ENCODE data around the gene WDR64. TPM values are rescaled to one million over a fixed set of nuclear protein-coding genes. Genes with fewer than 3 reads are reported as not detected.

WDR64 gene
- total and polyA plus RNA-seq, 4 experiments from 2014 or later: 0.16 TPM; not detected in 3

DNA sequence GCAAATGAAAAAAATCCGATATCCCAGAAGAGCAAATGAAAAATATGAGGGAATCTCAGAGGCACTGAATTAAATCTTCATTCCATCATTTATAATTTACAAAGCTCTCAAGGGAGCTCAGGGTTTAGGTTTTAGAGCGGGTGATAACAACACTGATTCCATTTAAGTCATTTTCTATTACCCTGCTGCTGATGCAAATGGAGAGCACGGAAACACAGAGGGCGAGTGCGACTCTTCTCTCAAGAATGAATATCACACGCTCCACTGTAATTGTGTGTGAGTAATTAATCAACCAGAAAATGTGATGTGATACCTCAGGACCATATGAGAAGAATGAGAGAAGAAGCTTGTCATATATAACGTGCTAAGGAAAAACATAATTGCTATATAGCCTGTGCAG lies 34.7 kb upstream of the WDR64 start:
- DNase-seq: no peak
- ChIA-PET CTCF (ENCODE audit: partially characterized antibody) (interaction anchor here (0.9 to 1.3 kb wide), 3 partner anchors 9 to 381 kb away, joined by 3 to 5 read pairs (median 4); partner anchors contain the start of gene MAP1LC3C), POLR2A (ENCODE audit: partially characterized antibody) (no interaction called here)
- Histone ChIP-seq H3K27ac (ENCODE audit: low read depth, low read length) (no peak overlapping the region), H3K36me3 (ENCODE audit: insufficient read depth, low read length) (no peaks in the 10 kb centered on the region), H3K27me3 (ENCODE audit: insufficient read depth, low read length) (no peaks in the 10 kb centered on the region), H3K9me3 (ENCODE audit: control insufficient read depth in 1 of 2, low read length in 2 of 2) (no peaks in the 10 kb centered on the region), H3K4me1 (ENCODE audit: insufficient read depth, low read length) (no peaks in the 10 kb centered on the region), H3K4me3 (ENCODE audit: low read length in 2 of 2) (no peak overlapping the region)
- intact Hi-C loops (cut with micrococcal nuclease): no loop called here
- Mint-ChIP-seq H3K36me3 (no peaks in the 10 kb centered on the region), H3K9me3 (no peaks in the 10 kb centered on the region), H3K4me1 (no peaks in the 10 kb centered on the region), H3K27me3 (no peaks in the 10 kb centered on the region), H3K27ac (peak overlapping the region in 1 of 7 donors; percentile 5), H3K4me3 (no peak overlapping the region)

DNA sequence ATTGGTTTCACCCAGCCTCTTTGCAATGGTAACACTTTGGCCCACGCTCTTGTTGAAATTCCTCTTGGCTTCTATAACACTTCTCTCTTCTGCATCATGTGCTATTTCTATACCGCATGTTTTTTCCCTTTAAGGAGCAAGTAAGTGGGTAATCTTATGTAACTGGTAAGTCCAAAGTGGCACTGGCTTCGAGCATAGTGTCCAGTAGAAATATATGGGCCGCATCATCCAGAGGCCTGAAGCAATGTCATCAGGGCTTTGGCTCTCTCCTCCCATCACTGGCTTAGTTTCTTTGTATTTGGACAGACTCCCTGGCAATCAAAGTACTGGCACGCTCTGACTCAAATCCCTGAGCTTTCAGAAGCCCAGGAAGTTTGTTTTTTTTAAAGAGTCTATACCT lies 29.4 kb upstream of the WDR64 start:
- Mint-ChIP-seq H3K4me3 (no peak overlapping the region), H3K36me3 (no peaks in the 10 kb centered on the region), H3K4me1 (peaks cover 0 to 4% (median 1%) of the 10 kb centered on the region in 4 donors), H3K27ac (no peak overlapping the region), H3K9me3 (no peaks in the 10 kb centered on the region), H3K27me3 (no peaks in the 10 kb centered on the region)
- Histone ChIP-seq H3K4me3 (ENCODE audit: low read length in 2 of 2) (no peak overlapping the region), H3K27me3 (ENCODE audit: insufficient read depth, low read length) (no peaks in the 10 kb centered on the region), H3K36me3 (ENCODE audit: insufficient read depth, low read length) (no peaks in the 10 kb centered on the region), H3K27ac (ENCODE audit: low read depth, low read length) (no peak overlapping the region), H3K4me1 (ENCODE audit: insufficient read depth, low read length) (no peaks in the 10 kb centered on the region), H3K9me3 (ENCODE audit: control insufficient read depth in 1 of 2, low read length in 2 of 2) (no peaks in the 10 kb centered on the region)
- POLR2A ChIA-PET (ENCODE audit: partially characterized antibody): no interaction called here
- CTCF ChIA-PET (ENCODE audit: partially characterized antibody): interaction anchor here (1.0 to 5.6 kb wide), 2 partner anchors 11 to 12 kb away, joined by 3 to 71 read pairs; no protein-coding TSS in a partner anchor
- no peak for DNase-seq
- intact Hi-C loops (cut with micrococcal nuclease): no loop called here

DNA sequence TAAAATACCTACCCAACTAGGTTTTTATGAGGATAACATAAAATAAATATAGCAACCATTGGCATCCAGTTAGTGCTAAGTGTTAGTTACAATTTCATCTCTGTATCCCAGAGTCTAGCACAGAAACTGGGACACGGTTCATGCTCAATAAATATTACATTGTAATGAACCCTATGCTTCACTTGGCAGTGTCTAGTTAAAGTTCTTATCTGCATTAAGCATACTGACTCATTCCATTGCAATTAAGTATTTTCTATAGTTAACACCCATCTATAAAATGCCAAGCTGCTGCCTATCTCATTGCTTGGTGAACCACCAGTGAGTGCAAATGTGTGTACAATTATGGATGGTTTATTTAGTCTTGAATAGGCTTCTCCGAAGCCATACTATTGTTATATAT lies 27.1 kb upstream of the WDR64 start:
- ChIA-PET POLR2A (ENCODE audit: partially characterized antibody) (no interaction called here), CTCF (ENCODE audit: partially characterized antibody) (interaction anchor here (0.9 to 5.6 kb wide), 2 partner anchors 14 to 16 kb away, joined by 3 to 71 read pairs; partner anchors contain the start of genes CHML and OPN3)
- Histone ChIP-seq H3K4me1 (ENCODE audit: insufficient read depth, low read length) (peaks cover 7% of the 10 kb centered on the region), H3K9me3 (ENCODE audit: control insufficient read depth in 1 of 2, low read length in 2 of 2) (no peaks in the 10 kb centered on the region), H3K27ac (ENCODE audit: low read depth, low read length) (no peak overlapping the region), H3K36me3 (ENCODE audit: insufficient read depth, low read length) (no peaks in the 10 kb centered on the region), H3K4me3 (ENCODE audit: low read length in 2 of 2) (no peak overlapping the region), H3K27me3 (ENCODE audit: insufficient read depth, low read length) (no peaks in the 10 kb centered on the region)
- intact Hi-C loops (cut with micrococcal nuclease): no loop called here
- Mint-ChIP-seq H3K27ac (no peak overlapping the region), H3K9me3 (no peaks in the 10 kb centered on the region), H3K27me3 (no peaks in the 10 kb centered on the region), H3K36me3 (no peaks in the 10 kb centered on the region), H3K4me3 (no peak overlapping the region), H3K4me1 (peaks cover 8 to 12% (median 9%) of the 10 kb centered on the region in 4 donors)
- DNase-seq: no peak

DNA sequence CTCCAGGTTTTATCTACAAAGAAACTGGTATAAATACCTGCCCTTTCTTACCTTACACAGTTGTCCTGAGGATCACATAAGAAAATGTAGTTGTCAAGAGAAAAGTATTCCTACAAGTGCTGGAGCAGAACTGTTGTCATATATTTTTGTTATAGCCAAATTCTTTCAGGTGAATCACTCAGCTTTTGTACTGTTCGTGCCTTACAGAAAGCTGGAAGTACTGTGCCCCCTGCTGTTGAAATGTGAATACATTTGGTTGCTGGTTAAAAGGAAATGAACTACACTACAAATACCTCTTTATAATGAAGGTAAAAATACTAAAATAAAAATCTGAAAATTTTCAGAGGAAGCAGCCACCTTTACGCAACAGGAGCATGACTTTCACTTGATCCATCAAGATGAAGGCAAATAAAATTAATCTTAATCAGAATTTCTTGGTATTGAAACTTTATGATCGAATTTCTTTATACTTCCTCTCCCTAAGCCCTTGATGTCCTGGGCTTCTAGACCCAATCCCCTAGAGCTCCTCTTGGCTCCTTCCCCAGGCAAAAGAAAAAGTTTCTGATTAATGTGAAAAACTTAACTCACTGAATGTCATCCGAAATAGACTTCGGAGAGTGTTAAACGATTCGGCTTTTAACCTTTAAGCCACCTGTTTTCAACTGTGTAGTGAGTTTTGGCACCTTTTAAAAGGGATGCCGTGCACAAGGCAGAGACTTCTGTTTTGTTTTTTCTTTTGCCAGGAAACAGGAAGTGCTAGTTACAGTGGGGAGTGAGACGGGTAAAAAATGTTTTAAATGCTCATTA lies 24.4 kb upstream of the WDR64 start:
- ChIA-PET POLR2A (ENCODE audit: partially characterized antibody) (interaction anchor here (1.0 to 1.3 kb wide), 3 partner anchors 13 to 49 kb away, joined by 3 to 5 read pairs (median 4); partner anchors contain the start of genes CHML and OPN3), CTCF (ENCODE audit: partially characterized antibody) (interaction anchor here (0.7 to 5.6 kb wide), 15 partner anchors 10 to 393 kb away, joined by 3 to 71 read pairs (median 4); partner anchors contain the start of genes CHML, KMO, MAP1LC3C and OPN3)
- no peaks in the 10 kb centered on the region for H3K27me3 ChIP-seq (ENCODE audit: insufficient read depth, low read length)
- Mint-ChIP-seq H3K27ac (peak overlapping the region; percentile 60 to 88 (median 82)), H3K36me3 (peaks cover 1 to 3% of the 10 kb centered on the region in 2 donors), H3K27me3 (no peaks in the 10 kb centered on the region), H3K9me3 (no peaks in the 10 kb centered on the region), H3K4me3 (peak overlapping the region; percentile 30 to 82 (median 72)), H3K4me1 (peaks cover 8 to 12% (median 9%) of the 10 kb centered on the region in 4 donors)
- peak; percentile 43 to 63 (median 55) for DNase-seq
- H3K4me1 ChIP-seq (ENCODE audit: insufficient read depth, low read length): peaks cover 7% of the 10 kb centered on the region
- peak overlapping the region; percentile 7 for H3K27ac ChIP-seq (ENCODE audit: low read depth, low read length)
- H3K9me3 ChIP-seq (ENCODE audit: control insufficient read depth in 1 of 2, low read length in 2 of 2): no peaks in the 10 kb centered on the region
- H3K36me3 ChIP-seq (ENCODE audit: insufficient read depth, low read length): no peaks in the 10 kb centered on the region
- no peak overlapping the region for H3K4me3 ChIP-seq (ENCODE audit: low read length in 2 of 2)
- intact Hi-C loops (cut with micrococcal nuclease): loop anchor here (1.0 kb wide), 3 partner anchors 13 to 96 kb away; partner anchors contain the start of genes CHML and OPN3

DNA sequence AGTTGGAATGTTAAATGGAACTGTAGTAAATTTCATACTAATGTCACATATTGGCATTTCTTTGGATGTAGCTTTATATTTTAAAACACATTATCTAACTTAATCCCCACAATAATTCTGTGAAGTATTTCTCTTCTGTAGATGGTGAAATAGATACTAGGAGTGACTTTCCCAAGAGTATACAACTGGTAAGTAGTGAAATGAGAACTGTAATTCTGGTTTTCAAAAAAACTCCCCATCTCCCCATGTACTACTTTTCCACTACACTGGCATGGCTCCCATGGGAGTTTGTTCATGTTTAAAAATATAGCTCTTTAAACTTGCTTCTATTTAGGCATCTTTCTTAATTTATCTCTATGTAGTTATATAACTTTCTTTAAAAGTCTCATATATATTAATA lies 22.1 kb upstream of the WDR64 start:
- H3K4me1 ChIP-seq (ENCODE audit: insufficient read depth, low read length): peaks cover 7% of the 10 kb centered on the region
- ChIA-PET POLR2A (ENCODE audit: partially characterized antibody) (interaction anchor here (1.3 kb wide), 1 partner anchor 10 kb away, joined by 3 read pairs; the partner anchor contains the start of genes CHML and OPN3), CTCF (ENCODE audit: partially characterized antibody) (interaction anchor here (1.0 to 1.8 kb wide), 5 partner anchors 16 to 367 kb away, joined by 3 to 9 read pairs (median 4); partner anchors contain the start of gene KMO)
- H3K4me3 Mint-ChIP-seq: no peak overlapping the region
- intact Hi-C loops (cut with micrococcal nuclease): no loop called here
- no peak overlapping the region for H3K27ac Mint-ChIP-seq
- peaks cover 8 to 12% (median 10%) of the 10 kb centered on the region in 4 donors for H3K4me1 Mint-ChIP-seq
- no peaks in the 10 kb centered on the region for H3K9me3 ChIP-seq (ENCODE audit: control insufficient read depth in 1 of 2, low read length in 2 of 2)
- H3K9me3 Mint-ChIP-seq: no peaks in the 10 kb centered on the region
- no peak overlapping the region for H3K27ac ChIP-seq (ENCODE audit: low read depth, low read length)
- H3K36me3 Mint-ChIP-seq: peaks cover 5 to 11% of the 10 kb centered on the region in 2 donors
- no peaks in the 10 kb centered on the region for H3K27me3 Mint-ChIP-seq
- H3K27me3 ChIP-seq (ENCODE audit: insufficient read depth, low read length): no peaks in the 10 kb centered on the region
- DNase-seq: no peak
- H3K36me3 ChIP-seq (ENCODE audit: insufficient read depth, low read length): no peaks in the 10 kb centered on the region
- no peak overlapping the region for H3K4me3 ChIP-seq (ENCODE audit: low read length in 2 of 2)

DNA sequence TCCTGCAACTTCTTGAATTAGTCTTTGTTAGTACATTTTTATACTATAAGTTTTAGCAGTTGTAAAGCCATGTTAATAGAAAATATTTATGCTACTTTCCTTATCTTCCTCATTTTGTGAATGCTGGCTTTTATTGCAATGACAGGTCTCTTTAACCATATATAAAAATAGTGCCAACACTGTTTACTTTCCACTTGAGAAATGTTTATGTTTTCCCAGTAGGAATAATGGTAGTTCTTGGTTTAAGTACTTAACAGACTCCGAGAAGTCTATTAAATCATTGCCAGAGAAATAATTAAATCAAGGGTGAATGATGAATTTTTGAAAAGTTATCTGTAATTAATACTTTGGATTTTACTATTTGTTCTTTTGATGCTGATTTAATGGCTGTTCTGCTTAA lies 21.6 kb upstream of the WDR64 start:
- no peak for DNase-seq
- intact Hi-C loops (cut with micrococcal nuclease): no loop called here
- Histone ChIP-seq H3K27ac (ENCODE audit: low read depth, low read length) (no peak overlapping the region), H3K36me3 (ENCODE audit: insufficient read depth, low read length) (no peaks in the 10 kb centered on the region), H3K4me1 (ENCODE audit: insufficient read depth, low read length) (peaks cover 7% of the 10 kb centered on the region), H3K4me3 (ENCODE audit: low read length in 2 of 2) (no peak overlapping the region), H3K9me3 (ENCODE audit: control insufficient read depth in 1 of 2, low read length in 2 of 2) (no peaks in the 10 kb centered on the region), H3K27me3 (ENCODE audit: insufficient read depth, low read length) (no peaks in the 10 kb centered on the region)
- no peak overlapping the region for H3K4me3 Mint-ChIP-seq
- H3K27me3 Mint-ChIP-seq: no peaks in the 10 kb centered on the region
- no peak overlapping the region for H3K27ac Mint-ChIP-seq
- no peaks in the 10 kb centered on the region for H3K9me3 Mint-ChIP-seq
- ChIA-PET POLR2A (ENCODE audit: partially characterized antibody) (interaction anchor here (1.3 kb wide), 1 partner anchor 10 kb away, joined by 3 read pairs; the partner anchor contains the start of genes CHML and OPN3), CTCF (ENCODE audit: partially characterized antibody) (interaction anchor here (1.2 to 1.8 kb wide), 2 partner anchors 17 to 367 kb away, joined by 4 read pairs; no protein-coding TSS in a partner anchor)
- peaks cover 8 to 12% (median 10%) of the 10 kb centered on the region in 4 donors for H3K4me1 Mint-ChIP-seq
- peaks cover 10 to 16% of the 10 kb centered on the region in 2 donors for H3K36me3 Mint-ChIP-seq

DNA sequence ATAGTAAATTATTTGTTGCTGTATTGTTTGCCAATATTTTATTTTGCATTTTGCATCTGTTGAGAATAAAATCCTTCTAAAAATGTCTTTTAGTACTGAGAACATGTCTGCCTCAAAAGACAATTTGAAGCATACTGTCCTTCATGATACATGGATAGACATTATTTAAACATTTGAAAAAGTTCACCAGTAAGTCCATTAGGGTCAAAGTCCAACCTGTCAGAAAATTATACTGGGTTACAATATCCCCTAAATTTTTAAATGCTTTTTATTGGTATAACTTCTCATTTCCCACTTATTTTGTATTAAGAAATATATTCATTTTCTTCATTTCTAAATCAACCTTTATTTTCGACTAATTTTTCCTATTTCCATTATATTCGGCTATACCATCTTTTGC lies 21.2 kb upstream of the WDR64 start:
- Mint-ChIP-seq H3K36me3 (peaks cover 11 to 17% of the 10 kb centered on the region in 2 donors), H3K9me3 (no peaks in the 10 kb centered on the region), H3K4me1 (peaks cover 8 to 12% (median 10%) of the 10 kb centered on the region in 4 donors), H3K27ac (no peak overlapping the region), H3K4me3 (no peak overlapping the region), H3K27me3 (no peaks in the 10 kb centered on the region)
- Histone ChIP-seq H3K4me3 (ENCODE audit: low read length in 2 of 2) (no peak overlapping the region), H3K9me3 (ENCODE audit: control insufficient read depth in 1 of 2, low read length in 2 of 2) (no peaks in the 10 kb centered on the region), H3K27me3 (ENCODE audit: insufficient read depth, low read length) (no peaks in the 10 kb centered on the region), H3K4me1 (ENCODE audit: insufficient read depth, low read length) (peaks cover 7% of the 10 kb centered on the region), H3K36me3 (ENCODE audit: insufficient read depth, low read length) (no peaks in the 10 kb centered on the region), H3K27ac (ENCODE audit: low read depth, low read length) (no peak overlapping the region)
- intact Hi-C loops (cut with micrococcal nuclease): no loop called here
- ChIA-PET POLR2A (ENCODE audit: partially characterized antibody) (no interaction called here), CTCF (ENCODE audit: partially characterized antibody) (no interaction called here)
- DNase-seq: no peak

All from CD4-positive, alpha-beta memory T cell (primary cell).